Urinary bladder (tissue), 4 donors: Measurements from ENCODE around the gene PSME3. TPM values are rescaled to one million over a fixed set of nuclear protein-coding genes. Genes with fewer than 3 reads are reported as not detected.
A peak's percentile ranks its signal among the peaks of the same experiment; 100 is the strongest.
"Not testable (repeated sequence)": the region's sequence is repeated elsewhere in the genome, so short reads cannot be mapped to it uniquely, and the experiment has no call there.

Source experiments
- DNase-seq: peaks from one replicate; pipeline ENCODE4 v3.0.0-alpha.2; 2015; ENCODE audit errors: extremely low spot score
- H3K27ac ChIP-seq: one replicate; pipeline ENCODE4 v1.5.1; 2013; ENCODE audit warnings: low read depth, mild to moderate bottlenecking, moderate library complexity
- H3K36me3 ChIP-seq: one replicate; pipeline ENCODE4 v1.6.1; 2013; ENCODE audit warnings: mild to moderate bottlenecking, moderate library complexity; ENCODE audit not compliant: insufficient read depth
- H3K4me1 ChIP-seq: one replicate; pipeline ENCODE4 v1.6.1; 2013; ENCODE audit warnings: mild to moderate bottlenecking, moderate library complexity; ENCODE audit not compliant: insufficient read depth
- H3K4me3 ChIP-seq: one replicate; pipeline ENCODE4 v1.5.1; 2013; ENCODE audit warnings: low read depth, low read length
- WGBS: extraction: QIAGEN DNeasy Blood & Tissue Kit; methylation state at CpG from one replicate; pipeline ENCODE4 v1.1.7; 2013; 5-methylcytosine and 5-hydroxymethylcytosine counted together
- polyA plus RNA-seq: library from polyadenylated mRNA; stranded (reverse); fragments of 200-250 nt; gene quantifications from one replicate; pipeline ENCODE4 v1.2.3, GENCODE V29; 2013
- small RNA-seq: library from RNA; depleted of rRNA; stranded (forward); fragments of <200 nt; gene quantifications from one replicate; pipeline ENCODE3, GENCODE V24; 2014
- total RNA-seq: library from RNA; depleted of rRNA; stranded (reverse); fragments of >200 nt; gene quantifications from one replicate; pipeline ENCODE4 v1.2.3, GENCODE V29; 2014
- donor health status: healthy with polysubstance abuse.
- donor health status: healthy.

Gene PSME3
- total and polyA plus RNA-seq, 2 donors, result 31.1 to 79.7 TPM

- not testable (repeated sequence) for H3K27ac ChIP-seq, H3K36me3 ChIP-seq, DNase-seq, H3K4me1 ChIP-seq, H3K4me3 ChIP-seq
- 92% methylated on average over 6 of the region's 6 CpGs for WGBS
Observed at GRCh38 chr17:42881706-42882105, 48.5 kb downstream of the PSME3 start.

- WGBS, result 91% methylated on average over 8 of the region's 8 CpGs
- Histone ChIP-seq H3K4me1 (no peaks in the 10 kb centered on the region), H3K36me3 (no peaks in the 10 kb centered on the region), H3K27ac (no peak overlapping the region), H3K4me3 (no peak overlapping the region)
- no peak for DNase-seq
Observed at GRCh38 chr17:42882166-42882565, 49.0 kb downstream of the PSME3 start.

GRCh38 chr17:42883802-42884558 is 50.8 kb downstream of the PSME3 start:
- no peak for DNase-seq
- no peaks in the 10 kb centered on the region for H3K36me3 ChIP-seq
- WGBS, result 80% methylated on average over 7 of the region's 7 CpGs

GRCh38 chr17:42885806-42886205 is 52.6 kb downstream of the PSME3 start:
- H3K4me1 ChIP-seq, DNase-seq: not testable (repeated sequence)

More at GRCh38 chr17:42883802-42884558, 50.8 kb downstream of the PSME3 start:
- Histone ChIP-seq H3K27ac (no peak overlapping the region), H3K4me1 (no peaks in the 10 kb centered on the region), H3K4me3 (no peak overlapping the region)

GRCh38 chr17:42886283-42887176 is 53.3 kb downstream of the PSME3 start:
- no peaks in the 10 kb centered on the region for H3K36me3 ChIP-seq
- DNase-seq, result no peak
- WGBS, result 61% methylated on average over 15 of the region's 15 CpGs

More at GRCh38 chr17:42885806-42886205, 52.6 kb downstream of the PSME3 start:
- H3K4me3 ChIP-seq, H3K36me3 ChIP-seq, H3K27ac ChIP-seq: not testable (repeated sequence)
- WGBS, result 98% methylated on average over 3 of the region's 3 CpGs

GRCh38 chr17:42889809-42890208 is 56.6 kb downstream of the PSME3 start:
- 91% methylated on average over 7 of the region's 7 CpGs for WGBS

More at GRCh38 chr17:42886283-42887176, 53.3 kb downstream of the PSME3 start:
- no peaks in the 10 kb centered on the region for H3K4me1 ChIP-seq
- H3K4me3 ChIP-seq, result no peak overlapping the region
- H3K27ac ChIP-seq, result no peak overlapping the region

GRCh38 chr17:42891539-42892152 is 58.4 kb downstream of the PSME3 start:
- Histone ChIP-seq H3K4me1 (peaks cover 1% of the 10 kb centered on the region), H3K27ac (peak overlapping the region; percentile 69), H3K4me3 (no peak overlapping the region), H3K36me3 (no peaks in the 10 kb centered on the region)
- DNase-seq, result no peak
- WGBS, result 32% methylated on average over 10 of the region's 10 CpGs

More at GRCh38 chr17:42889809-42890208, 56.6 kb downstream of the PSME3 start:
- Histone ChIP-seq H3K4me3 (no peak overlapping the region), H3K36me3 (no peaks in the 10 kb centered on the region), H3K4me1 (peaks cover 1% of the 10 kb centered on the region), H3K27ac (no peak overlapping the region)
- DNase-seq, result no peak

GRCh38 chr17:42893359-42893758 is 60.2 kb downstream of the PSME3 start:
- Histone ChIP-seq H3K36me3 (no peaks in the 10 kb centered on the region), H3K27ac (no peak overlapping the region), H3K4me1 (peaks cover 1% of the 10 kb centered on the region), H3K4me3 (no peak overlapping the region)
- no peak for DNase-seq
- 42% methylated on average over 4 of the region's 4 CpGs for WGBS

Small RNAs within 50 kb of the gene (small RNA-seq; reads per million reads assigned to genes)
- gene MIR6781 (not detected), gene RNU6-287P (not detected)

Other genes with a start within 250 kb of the PSME3 start
- gene RETREG3, start 224.0 kb upstream of the PSME3 start, total RNA-seq, result 49.9 TPM
- 21.2 TPM for gene RETREG3, start 224.0 kb upstream of the PSME3 start, polyA plus RNA-seq
- 15.2 TPM for gene TUBG1, start 223.7 kb upstream of the PSME3 start, total RNA-seq
- 42.9 TPM for gene TUBG1, start 223.7 kb upstream of the PSME3 start, polyA plus RNA-seq
- 17.3 TPM for gene TUBG2, start 174.1 kb upstream of the PSME3 start, total RNA-seq
- 38.4 TPM for gene TUBG2, start 174.1 kb upstream of the PSME3 start, polyA plus RNA-seq
- 15.7 TPM for gene PLEKHH3, start 156.4 kb upstream of the PSME3 start, total RNA-seq
- 46.0 TPM for gene PLEKHH3, start 156.4 kb upstream of the PSME3 start, polyA plus RNA-seq
- gene CCR10, start 151.6 kb upstream of the PSME3 start, total RNA-seq, result 1.6 TPM
- gene CCR10, start 151.6 kb upstream of the PSME3 start, polyA plus RNA-seq, result 3.6 TPM
- gene CNTNAP1, start 150.9 kb upstream of the PSME3 start, total RNA-seq, result 14.6 TPM
- gene CNTNAP1, start 150.9 kb upstream of the PSME3 start, polyA plus RNA-seq, result 20.1 TPM
- 32.9 TPM for gene EZH1, start 88.4 kb upstream of the PSME3 start, total RNA-seq
- 40.4 TPM for gene EZH1, start 88.4 kb upstream of the PSME3 start, polyA plus RNA-seq
- 16.0 TPM for gene RAMP2, start 72.2 kb upstream of the PSME3 start, total RNA-seq
- 51.9 TPM for gene RAMP2, start 72.2 kb upstream of the PSME3 start, polyA plus RNA-seq
- 32.6 TPM for gene VPS25, start 59.9 kb upstream of the PSME3 start, total RNA-seq
- gene VPS25, start 59.9 kb upstream of the PSME3 start, polyA plus RNA-seq, result 71.6 TPM
- 0.26 TPM for gene WNK4, start 52.8 kb upstream of the PSME3 start, total RNA-seq
- 0.23 TPM for gene WNK4, start 52.8 kb upstream of the PSME3 start, polyA plus RNA-seq
- gene COA3, start 34.7 kb upstream of the PSME3 start, total RNA-seq, result 57.5 TPM
- 89.9 TPM for gene COA3, start 34.7 kb upstream of the PSME3 start, polyA plus RNA-seq
- gene CNTD1, start 34.5 kb upstream of the PSME3 start, total RNA-seq, result 0.37 TPM
- gene CNTD1, start 34.5 kb upstream of the PSME3 start, polyA plus RNA-seq, result 0.71 TPM
- gene BECN1, start 9.1 kb upstream of the PSME3 start, total RNA-seq, result 51.4 TPM
- 82.7 TPM for gene BECN1, start 9.1 kb upstream of the PSME3 start, polyA plus RNA-seq
- 0.42 TPM for gene AOC2, start 11.2 kb downstream of the PSME3 start, total RNA-seq
- 2.1 TPM for gene AOC2, start 11.2 kb downstream of the PSME3 start, polyA plus RNA-seq
- 40.6 TPM for gene AOC3, start 17.8 kb downstream of the PSME3 start, total RNA-seq
- 319 TPM for gene AOC3, start 17.8 kb downstream of the PSME3 start, polyA plus RNA-seq
- not detected for gene G6PC1, start 67.4 kb downstream of the PSME3 start, total RNA-seq
- 0.15 TPM for gene G6PC1, start 67.4 kb downstream of the PSME3 start, polyA plus RNA-seq
- gene AARSD1, start 131.1 kb downstream of the PSME3 start, total RNA-seq, result 20.6 TPM
- gene AARSD1, start 131.1 kb downstream of the PSME3 start, polyA plus RNA-seq, result 36.2 TPM
- gene PTGES3L, start 146.7 kb downstream of the PSME3 start, total RNA-seq, result 6.8 TPM
- 18.6 TPM for gene PTGES3L, start 146.7 kb downstream of the PSME3 start, polyA plus RNA-seq
- 9.9 TPM for gene RUNDC1, start 147.2 kb downstream of the PSME3 start, total RNA-seq
- gene RUNDC1, start 147.2 kb downstream of the PSME3 start, polyA plus RNA-seq, result 12.3 TPM
- gene RPL27, start 165.0 kb downstream of the PSME3 start, total RNA-seq, result 1,142 TPM
- 3,115 TPM for gene RPL27, start 165.0 kb downstream of the PSME3 start, polyA plus RNA-seq
- 11.4 TPM for gene IFI35, start 173.4 kb downstream of the PSME3 start, total RNA-seq
- gene IFI35, start 173.4 kb downstream of the PSME3 start, polyA plus RNA-seq, result 34.8 TPM
- 40.3 TPM for gene VAT1, start 189.0 kb downstream of the PSME3 start, total RNA-seq
- gene VAT1, start 189.0 kb downstream of the PSME3 start, polyA plus RNA-seq, result 175 TPM
- 1.6 TPM for gene RND2, start 191.8 kb downstream of the PSME3 start, total RNA-seq
- gene RND2, start 191.8 kb downstream of the PSME3 start, polyA plus RNA-seq, result 1.5 TPM